Retinal pigment epithelial cell (primary cell): Measurements from ENCODE around the gene RAB3C.

Source experiments
- DNase-seq: peaks from one replicate; pipeline ENCODE4 v3.0.0-alpha.2; 2010; ENCODE audit warnings: low read depth
- H3K4me3 ChIP-seq: 2 replicates; pipeline ENCODE4 v1.5.1; 2011; ENCODE audit warnings: mild to moderate bottlenecking, low read length, control low read depth, moderate library complexity
- CTCF ChIP-seq: conservative IDR thresholded peaks from 2 replicates; pipeline ENCODE4 v1.5.1; 2011; ENCODE audit warnings: low read depth, low read length, control low read depth, inconsistent platforms

The RAB3C gene

DNA sequence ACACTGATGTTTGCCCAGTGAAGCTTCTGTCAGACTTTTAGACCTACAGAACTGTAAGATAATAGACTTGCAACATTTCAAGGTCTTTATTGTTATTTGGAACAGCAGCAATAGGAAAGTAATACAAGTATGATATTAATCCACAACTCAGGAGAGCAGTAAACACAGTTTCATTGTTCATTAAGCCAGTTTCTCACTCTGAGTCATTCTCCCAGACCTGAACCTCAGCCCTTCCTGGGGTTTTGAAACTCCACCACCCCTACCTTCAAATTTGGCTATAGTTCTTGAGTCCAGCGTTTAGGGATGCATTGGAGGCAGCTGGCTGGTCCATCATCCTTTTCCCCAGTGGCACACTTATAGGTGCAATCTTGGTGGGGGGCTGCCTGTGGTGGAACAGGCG lies 203.2 kb downstream of the RAB3C start:
- no peak for DNase-seq
- no peak for TF ChIP-seq CTCF
- H3K4me3 ChIP-seq: no peak overlapping the region

DNA sequence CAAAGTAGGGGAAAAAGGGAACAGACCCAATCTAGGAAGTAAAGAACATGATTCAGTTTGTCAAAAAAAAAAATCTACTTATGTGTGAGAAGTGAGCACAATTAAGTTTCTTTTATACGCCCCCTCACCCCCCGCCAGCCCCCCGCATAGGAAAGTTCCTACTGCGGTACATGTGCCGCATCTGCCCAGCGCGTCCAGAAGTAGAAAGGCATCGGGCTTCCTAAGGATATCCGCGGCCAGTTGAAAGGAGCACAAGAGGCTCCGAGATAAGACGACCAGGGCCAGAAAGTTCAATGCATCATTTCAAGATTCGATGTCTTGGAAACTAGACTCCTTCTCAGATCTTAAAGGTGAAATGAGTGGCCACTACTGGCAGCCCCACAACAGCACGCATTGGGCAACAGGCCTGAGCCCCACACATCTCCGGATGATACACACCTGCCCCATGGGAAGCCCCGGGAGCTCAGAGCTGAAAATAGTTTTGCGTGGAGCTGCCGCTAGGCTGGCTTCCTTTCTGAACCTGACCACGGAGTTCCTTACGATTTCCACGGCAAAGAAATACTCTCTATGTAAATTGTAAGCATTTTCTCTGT lies 203.9 kb downstream of the RAB3C start:
- TF ChIP-seq CTCF: no peak
- H3K4me3 ChIP-seq: no peak overlapping the region
- no peak for DNase-seq

GRCh38 chr5:58787987-58788386 lies 205.1 kb downstream of the RAB3C start:
- TF ChIP-seq CTCF: no peak
- DNase-seq: no peak

GRCh38 chr5:58793888-58794657 lies 211.2 kb downstream of the RAB3C start:
- no peak for TF ChIP-seq CTCF
- DNase-seq: no peak
- H3K4me3 ChIP-seq: no peak overlapping the region

More at GRCh38 chr5:58787987-58788386, 205.1 kb downstream of the RAB3C start:
- no peak overlapping the region for H3K4me3 ChIP-seq

- TF ChIP-seq CTCF: no peak
- DNase-seq: no peak
- H3K4me3 ChIP-seq: no peak overlapping the region
Observed at GRCh38 chr5:58794875-58795274, 212.0 kb downstream of the RAB3C start.

- no peak overlapping the region for H3K4me3 ChIP-seq
- no peak for DNase-seq
- no peak for TF ChIP-seq CTCF
Observed at GRCh38 chr5:58795327-58795726, 212.5 kb downstream of the RAB3C start.

DNA sequence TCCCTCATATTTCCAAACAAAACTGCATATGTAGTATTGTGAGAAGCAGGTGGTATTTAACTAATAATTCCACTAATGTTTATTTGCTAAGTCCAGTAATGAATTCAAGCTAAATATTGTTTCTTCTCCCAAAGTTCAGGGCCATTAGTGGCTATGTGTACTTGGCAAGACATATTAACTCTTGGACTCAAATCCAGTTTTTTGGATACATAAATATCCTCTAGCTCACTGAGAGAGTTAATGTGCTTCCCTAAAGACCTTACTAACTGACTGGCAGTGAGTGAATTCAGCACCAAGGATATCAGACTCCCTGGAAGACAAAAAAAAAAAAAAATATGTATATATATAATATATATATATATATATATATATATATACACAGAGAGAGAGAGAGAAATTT lies 214.1 kb downstream of the RAB3C start:
- no peak for TF ChIP-seq CTCF
- no peak overlapping the region for H3K4me3 ChIP-seq
- DNase-seq: no peak
